ENCODE measurements around the gene COL4A1. TPM values are rescaled to one million over a fixed set of nuclear protein-coding genes. Genes with fewer than 3 reads are reported as not detected.

The COL4A1 gene
- total and polyA plus RNA-seq, 2 of the 13 experiments (the other 11 are each of a cell fraction or from before 2014, with no cell fraction given) = not detected

- TF ChIP-seq FOXP4 (CRISPR knock-in tag; IDR thresholded peaks at IDR 0.05) (no peak), ZNF773 (CRISPR knock-in tag; IDR thresholded peaks at IDR 0.05; ENCODE audit: borderline replicate concordance) (no peak), MAFK (conservative IDR thresholded peaks at IDR 0.05 in 1 of 2, IDR thresholded peaks at IDR 0.05 in 1 of 2; ENCODE audit: low read length in 2 of 2) (no peak), SMAD9 (CRISPR knock-in tag; IDR thresholded peaks at IDR 0.05) (no peak), MXD4 (CRISPR knock-in tag; IDR thresholded peaks at IDR 0.05) (no peak), FOXJ3 (CRISPR knock-in tag; IDR thresholded peaks at IDR 0.05; ENCODE audit: borderline replicate concordance) (no peak), ZBTB7B (CRISPR knock-in tag; IDR thresholded peaks at IDR 0.05) (no peak), GLI4 (CRISPR knock-in tag; IDR thresholded peaks at IDR 0.05; ENCODE audit: borderline replicate concordance) (no peak), ZNF549 (CRISPR knock-in tag; IDR thresholded peaks at IDR 0.05) (no peak), ZNF44 (CRISPR knock-in tag; IDR thresholded peaks at IDR 0.05) (no peak), MXD1 (CRISPR knock-in tag; IDR thresholded peaks at IDR 0.05) (no peak), ZNF432 (CRISPR knock-in tag; IDR thresholded peaks at IDR 0.05; ENCODE audit: borderline replicate concordance) (no peak), AKNA (CRISPR knock-in tag; IDR thresholded peaks at IDR 0.05; ENCODE audit: borderline replicate concordance) (no peak), ZNF691 (CRISPR knock-in tag; IDR thresholded peaks at IDR 0.05; ENCODE audit: borderline replicate concordance, low read depth) (no peak), ZMYM2 (CRISPR knock-in tag; IDR thresholded peaks at IDR 0.05) (no peak), ZNF280B (CRISPR knock-in tag; IDR thresholded peaks at IDR 0.05; ENCODE audit: borderline replicate concordance) (no peak)
Observed at GRCh38 chr13:110305949-110306339, 1.0 kb downstream of the COL4A1 start (continued).
